ENCODE measurements around the gene COL13A1.

GRCh38 chr10:69955211-69955805, 153.6 kb downstream of the COL13A1 start:
- TF ChIP-seq CTCF (IDR thresholded peaks at IDR 0.05) (no peak), NRF1 (IDR thresholded peaks at IDR 0.05; ENCODE audit: low read depth, low read length) (no peak), POLR2AphosphoS5 (IDR thresholded peaks at IDR 0.05; ENCODE audit: low read depth, low read length) (no peak), RFX5 (IDR thresholded peaks at IDR 0.05; ENCODE audit: low read length) (no peak), SIN3A (IDR thresholded peaks at IDR 0.05; ENCODE audit: borderline replicate concordance, low read depth, low read length) (no peak), MXI1 (IDR thresholded peaks at IDR 0.05; ENCODE audit: low read depth, low read length) (no peak), EZH2phosphoT487 (IDR thresholded peaks at IDR 0.05; ENCODE audit: borderline replicate concordance, low read depth) (no peak), RAD21 (IDR thresholded peaks at IDR 0.05; ENCODE audit: low read length) (no peak), USF2 (IDR thresholded peaks at IDR 0.05; ENCODE audit: borderline replicate concordance, low read depth, low read length) (no peak), TAF1 (IDR thresholded peaks at IDR 0.05; ENCODE audit: borderline replicate concordance, low read depth, low read length) (no peak), FOXJ3 (CRISPR knock-in tag; IDR thresholded peaks at IDR 0.05) (no peak), EP300 (IDR thresholded peaks at IDR 0.05; ENCODE audit: borderline replicate concordance in 1 of 2, low read depth in 1 of 2, low read length in 1 of 2) (no peak), CHD2 (IDR thresholded peaks at IDR 0.05; ENCODE audit: low read length, partially characterized antibody) (no peak)
- TF ChIP-seq, protein P1, sequence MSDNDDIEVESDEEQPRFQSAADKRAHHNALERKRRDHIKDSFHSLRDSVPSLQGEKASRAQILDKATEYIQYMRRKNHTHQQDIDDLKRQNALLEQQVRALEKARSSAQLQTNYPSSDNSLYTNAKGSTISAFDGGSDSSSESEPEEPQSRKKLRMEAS (IDR thresholded peaks at IDR 0.05; ENCODE audit: low read depth) = no peak

All from SK-N-SH (cell line).